ENCODE measurements around the gene SMAD4. TPM values are rescaled to one million over a fixed set of nuclear protein-coding genes. Genes with fewer than 3 reads are reported as not detected.

SMAD4 gene
- polyA plus RNA-seq, 2 of the 4 experiments (the other 2 are of a cell fraction): 52.1 to 107 TPM

- H3K4me3 ChIP-seq: no peak overlapping the region
- no peak for FAIRE-seq
- H3K4me2 ChIP-seq: no peak overlapping the region
- POLR2A ChIA-PET: no interaction called here
- no peaks in the 10 kb centered on the region for H3K9me3 ChIP-seq
- H3K27ac ChIP-seq: no peak overlapping the region
- DNase-seq (ENCODE audit: low read depth in 1 of 2, low spot score in 1 of 2): no peak
- TF ChIP-seq HES2 (IDR thresholded peaks at IDR 0.05) (no peak), RARB (CRISPR knock-in tag; IDR thresholded peaks at IDR 0.05) (no peak), EHMT2 (IDR thresholded peaks at IDR 0.05; ENCODE audit: low read depth) (no peak), ZC3H11A (IDR thresholded peaks at IDR 0.05) (no peak), BHLHE40 (IDR thresholded peaks at IDR 0.05; ENCODE audit: low read depth, low read length) (no peak), HOXA7 (CRISPR knock-in tag; IDR thresholded peaks at IDR 0.05) (no peak), NFE2L2 (conservative IDR thresholded peaks at IDR 0.05; ENCODE audit: low read length) (no peak), E2F6 (IDR thresholded peaks at IDR 0.05; ENCODE audit: borderline replicate concordance, low read depth) (no peak), JUNB (IDR thresholded peaks at IDR 0.05) (no peak), KDM5A (IDR thresholded peaks at IDR 0.05) (no peak), MAZ (IDR thresholded peaks at IDR 0.05; ENCODE audit: borderline replicate concordance, low read depth, low read length) (no peak), ZNF302 (CRISPR knock-in tag; IDR thresholded peaks at IDR 0.05) (no peak), FOSL2 (IDR thresholded peaks at IDR 0.05) (no peak), FOSL2 (CRISPR knock-in tag; IDR thresholded peaks at IDR 0.05) (no peak), PBX3 (IDR thresholded peaks at IDR 0.05) (no peak), MYC (IDR thresholded peaks at IDR 0.05; ENCODE audit: borderline replicate concordance, low read length) (no peak), NPAS2 (CRISPR knock-in tag; IDR thresholded peaks at IDR 0.05; ENCODE audit: borderline replicate concordance) (no peak), ZFP36 (IDR thresholded peaks at IDR 0.05; ENCODE audit: borderline replicate concordance, partially characterized antibody) (no peak), RCOR1 (IDR thresholded peaks at IDR 0.05; ENCODE audit: low read depth, low read length) (no peak), RAD21 (conservative IDR thresholded peaks at IDR 0.05 in 1 of 2, IDR thresholded peaks at IDR 0.05 in 1 of 2) (no peak), JUN (IDR thresholded peaks at IDR 0.05) (no peak)
- CTCF ChIA-PET: interaction anchor here (1.2 kb wide), 1 partner anchor 17 kb away, joined by 3 read pairs; no protein-coding TSS in a partner anchor
- H3K4me1 ChIP-seq: no peaks in the 10 kb centered on the region
- no peak for ATAC-seq
Measured at GRCh38 chr18:51010218-51010617, 19.8 kb upstream of the SMAD4 start.

- 67% methylated on average over 3 of the region's 3 CpGs for WGBS (ENCODE audit: missing lambda C conversion rate)
- no peak for DNase-seq (ENCODE audit: low read depth in 1 of 2, low spot score in 1 of 2)
- Histone ChIP-seq H3K4me1 (no peaks in the 10 kb centered on the region), H3K4me3 (no peak overlapping the region), H3K27ac (no peak overlapping the region), H3K9me3 (no peaks in the 10 kb centered on the region), H3K4me2 (no peak overlapping the region)
- no peak for ATAC-seq
- CTCF ChIA-PET: interaction anchor here (1.0 kb wide), 1 partner anchor 40 kb away, joined by 3 read pairs; no protein-coding TSS in a partner anchor
- POLR2A ChIA-PET: no interaction called here
- TF ChIP-seq USF2 (IDR thresholded peaks at IDR 0.05) (no peak), ESRRA (IDR thresholded peaks at IDR 0.05; ENCODE audit: borderline replicate concordance, low read length) (no peak), POLR2AphosphoS2 (conservative IDR thresholded peaks at IDR 0.05; ENCODE audit: low read length) (no peak), HOXA7 (CRISPR knock-in tag; IDR thresholded peaks at IDR 0.05) (no peak), NPAS2 (CRISPR knock-in tag; IDR thresholded peaks at IDR 0.05; ENCODE audit: borderline replicate concordance) (no peak), GATA3 (IDR thresholded peaks at IDR 0.05; ENCODE audit: borderline replicate concordance) (no peak), RARB (CRISPR knock-in tag; IDR thresholded peaks at IDR 0.05) (no peak), EHMT2 (IDR thresholded peaks at IDR 0.05; ENCODE audit: low read depth) (no peak), CTCF (IDR thresholded peaks at IDR 0.05) (no peak), ZC3H11A (IDR thresholded peaks at IDR 0.05) (no peak), FOXS1 (CRISPR knock-in tag; IDR thresholded peaks at IDR 0.05) (no peak), SMC3 (IDR thresholded peaks at IDR 0.05) (no peak), KDM5A (IDR thresholded peaks at IDR 0.05) (no peak), KDM1A (IDR thresholded peaks at IDR 0.05; ENCODE audit: low read depth) (no peak)
- FAIRE-seq: no peak
Measured at GRCh38 chr18:51011709-51012108, 18.3 kb upstream of the SMAD4 start.
